GM12874 (cell line): Measurements from ENCODE around the gene NANS.

ENCODE experiments used
- CTCF ChIP-seq: IDR thresholded peaks from 2 replicates; pipeline ENCODE4 v1.5.1; 2011; ENCODE audit warnings: low read depth, mild to moderate bottlenecking, control low read depth, low read length, moderate library complexity; ENCODE audit not compliant: insufficient read depth

The NANS gene

GRCh38 chr9:98081477-98082219 is 25.1 kb downstream of the NANS start:
- TF ChIP-seq CTCF = no peak

- no peak for TF ChIP-seq CTCF
These were observed 26.5 kb downstream of the NANS start for GRCh38 chr9:98083061-98083501.

DNA sequence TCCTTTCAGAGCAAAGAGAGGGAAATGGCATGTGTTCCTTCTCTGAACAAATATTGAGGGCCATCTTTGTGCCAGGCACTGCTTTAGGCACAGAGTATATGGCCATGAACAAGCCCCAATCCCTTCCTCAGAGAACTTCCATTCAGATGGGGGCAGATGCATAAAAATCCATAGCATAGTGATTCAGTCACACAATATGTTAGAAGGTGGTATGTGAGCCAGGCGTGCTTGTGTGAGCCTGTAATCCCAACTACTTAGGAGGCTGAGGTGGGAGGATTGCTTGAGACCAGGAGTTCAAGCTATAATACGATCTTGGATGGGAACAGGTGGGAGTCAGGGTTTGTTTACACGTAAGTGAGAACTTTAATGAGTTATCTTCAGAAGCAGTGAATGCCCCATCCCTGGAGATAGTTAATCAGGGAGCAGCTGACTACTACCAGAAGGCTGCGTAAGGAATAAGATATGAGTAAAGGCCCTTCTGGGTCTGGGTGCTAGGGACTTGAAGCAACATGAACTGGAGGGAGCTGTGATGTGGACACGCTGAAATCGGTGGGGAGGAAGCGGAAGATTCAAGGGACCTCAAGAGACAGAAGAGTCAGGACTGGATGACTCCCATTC is 27.1 kb downstream of the NANS start:
- TF ChIP-seq CTCF = no peak

DNA sequence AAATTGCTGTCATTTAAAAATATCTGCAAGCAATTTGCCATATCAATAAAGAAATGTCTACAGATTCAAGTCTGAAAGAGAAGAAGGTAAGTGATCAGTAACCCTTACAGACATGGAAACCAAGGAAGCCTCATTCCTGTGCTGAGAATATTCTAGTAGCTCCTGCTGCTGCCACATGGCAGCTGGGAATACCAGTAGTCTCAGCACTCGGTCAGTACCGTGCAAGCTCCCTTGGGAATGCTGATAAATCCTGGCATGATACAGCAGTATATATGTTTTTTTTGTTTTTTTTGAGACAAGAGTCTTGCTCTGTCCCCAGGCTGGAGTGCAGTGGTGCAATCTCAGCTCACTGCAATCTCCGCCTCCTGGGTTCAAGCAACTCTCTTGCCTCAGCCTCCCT is 27.9 kb downstream of the NANS start:
- no peak for TF ChIP-seq CTCF

- TF ChIP-seq CTCF = no peak
These were observed 28.5 kb downstream of the NANS start for GRCh38 chr9:98085058-98085457.

- TF ChIP-seq CTCF = no peak
These were observed 29.4 kb downstream of the NANS start for GRCh38 chr9:98085944-98086343.

GRCh38 chr9:98086461-98086860 is 29.9 kb downstream of the NANS start:
- no peak for TF ChIP-seq CTCF
